ENCODE data around the gene SRPK3. TPM values are rescaled to one million over a fixed set of nuclear protein-coding genes. Genes with fewer than 3 reads are reported as not detected.

Gene SRPK3
- total RNA-seq, 3 donors from 2014 or later (not counting 1 experiment from before 2014, with no cell fraction given) = not detected

- no peak overlapping the region for H3K4me3 Mint-ChIP-seq
- no peak overlapping the region for H3K27ac Mint-ChIP-seq
- no peak overlapping the region for H3K4me3 ChIP-seq (ENCODE audit: low read length)
- peaks cover 9% of the 10 kb centered on the region in 2 donors for H3K27me3 Mint-ChIP-seq (ENCODE audit: low read depth in 2 of 2)
- peaks cover 10% of the 10 kb centered on the region for H3K4me1 ChIP-seq (ENCODE audit: control insufficient read depth, insufficient read depth, low read length)
- ATAC-seq = no peak
- no peaks in the 10 kb centered on the region for H3K36me3 ChIP-seq (ENCODE audit: control insufficient read depth, insufficient read depth, low read length)
- H3K36me3 Mint-ChIP-seq = no peaks in the 10 kb centered on the region
- WGBS (ENCODE audit: insufficient coverage) = 100% methylated on average over 6 of the region's 20 CpGs
- no peaks in the 10 kb centered on the region for H3K9me3 ChIP-seq (ENCODE audit: control insufficient read depth, insufficient read depth, low read length)
- intact Hi-C loops (cut with micrococcal nuclease) = no loop called here
- no peak for DNase-seq
- peaks cover 2% of the 10 kb centered on the region for H3K27me3 ChIP-seq (ENCODE audit: control insufficient read depth, insufficient read depth, low read length)
- TF ChIP-seq CTCF (IDR thresholded peaks at IDR 0.05) = no peak
- H3K4me1 Mint-ChIP-seq = peaks cover 0 to 9% of the 10 kb centered on the region in 2 donors
- H3K27ac ChIP-seq (ENCODE audit: low read length) = no peak overlapping the region
- no peaks in the 10 kb centered on the region for H3K9me3 Mint-ChIP-seq
Observed at GRCh38 chrX:153776120-153776599, 4.7 kb upstream of the SRPK3 start.

GRCh38 chrX:153776611-153777045 is 4.2 kb upstream of the SRPK3 start:
- no peak for DNase-seq
- Histone ChIP-seq H3K36me3 (ENCODE audit: control insufficient read depth, insufficient read depth, low read length) (no peaks in the 10 kb centered on the region), H3K9me3 (ENCODE audit: control insufficient read depth, insufficient read depth, low read length) (no peaks in the 10 kb centered on the region), H3K4me1 (ENCODE audit: control insufficient read depth, insufficient read depth, low read length) (peaks cover 12% of the 10 kb centered on the region), H3K27ac (ENCODE audit: low read length) (no peak overlapping the region), H3K4me3 (ENCODE audit: low read length) (no peak overlapping the region), H3K27me3 (ENCODE audit: control insufficient read depth, insufficient read depth, low read length) (peaks cover 2% of the 10 kb centered on the region)
- no peaks in the 10 kb centered on the region for H3K36me3 Mint-ChIP-seq
- H3K9me3 Mint-ChIP-seq = no peaks in the 10 kb centered on the region
- intact Hi-C loops (cut with micrococcal nuclease) = no loop called here
- H3K27ac Mint-ChIP-seq = no peak overlapping the region
- no peak for ATAC-seq
- no peak for TF ChIP-seq CTCF (IDR thresholded peaks at IDR 0.05)
- no peak overlapping the region for H3K4me3 Mint-ChIP-seq
- H3K4me1 Mint-ChIP-seq = peaks cover 0 to 9% of the 10 kb centered on the region in 2 donors
- WGBS (ENCODE audit: insufficient coverage) = 73% methylated on average over 7 of the region's 22 CpGs
- peaks cover 9% of the 10 kb centered on the region in 2 donors for H3K27me3 Mint-ChIP-seq (ENCODE audit: low read depth in 2 of 2)

GRCh38 chrX:153777261-153778090 is 3.4 kb upstream of the SRPK3 start:
- H3K27ac Mint-ChIP-seq = no peak overlapping the region

More at GRCh38 chrX:153777261-153778090, 3.4 kb upstream of the SRPK3 start:
- H3K4me3 Mint-ChIP-seq = no peak overlapping the region
- ATAC-seq = no peak
- WGBS (ENCODE audit: insufficient coverage) = 92% methylated on average over 34 of the region's 34 CpGs
- peaks cover 12% of the 10 kb centered on the region for H3K4me1 ChIP-seq (ENCODE audit: control insufficient read depth, insufficient read depth, low read length)
- no peak for TF ChIP-seq CTCF (IDR thresholded peaks at IDR 0.05)
- no peaks in the 10 kb centered on the region for H3K9me3 Mint-ChIP-seq
- DNase-seq = no peak
- H3K27me3 ChIP-seq (ENCODE audit: control insufficient read depth, insufficient read depth, low read length) = peaks cover 2% of the 10 kb centered on the region
- no peaks in the 10 kb centered on the region for H3K36me3 ChIP-seq (ENCODE audit: control insufficient read depth, insufficient read depth, low read length)
- H3K4me1 Mint-ChIP-seq = peaks cover 0 to 9% of the 10 kb centered on the region in 2 donors
- H3K27me3 Mint-ChIP-seq (ENCODE audit: low read depth in 2 of 2) = peaks cover 9% of the 10 kb centered on the region in 2 donors
- no peak overlapping the region for H3K27ac ChIP-seq (ENCODE audit: low read length)
- H3K4me3 ChIP-seq (ENCODE audit: low read length) = no peak overlapping the region
- H3K9me3 ChIP-seq (ENCODE audit: control insufficient read depth, insufficient read depth, low read length) = no peaks in the 10 kb centered on the region
- intact Hi-C loops (cut with micrococcal nuclease) = no loop called here
- no peaks in the 10 kb centered on the region for H3K36me3 Mint-ChIP-seq
